Loucy (cell line): ENCODE measurements around the gene SRRM1.

Experiments
- H2AFZ ChIP-seq: fragments of 200-600 bp; sonication (generic); 2 replicates; pipeline ENCODE4 v1.6.0; 2016; ENCODE audit warnings: antibody characterized with exemption, mild to moderate bottlenecking, low read length, moderate library complexity
- H3F3A ChIP-seq: fragments of 200-600 bp; 2 replicates; pipeline ENCODE4 v1.6.0; 2016; ENCODE audit warnings: antibody characterized with exemption, low read depth, mild to moderate bottlenecking
- H3K27me3 ChIP-seq: fragments of 200-600 bp; sonication (generic); 2 replicates; pipeline ENCODE4 v1.6.1; 2014; ENCODE audit warnings: low read length, mild to moderate bottlenecking; ENCODE audit not compliant: insufficient read depth, poor library complexity, severe bottlenecking
- H3K36me3 ChIP-seq: fragments of 200-600 bp; sonication (generic); 2 replicates; pipeline ENCODE4 v1.6.1; 2016; ENCODE audit warnings: low read length; ENCODE audit not compliant: insufficient read depth
- H3K4me1 ChIP-seq: fragments of 200-600 bp; sonication (generic); 2 replicates; pipeline ENCODE4 v1.5.1; 2014; ENCODE audit warnings: low read length, mild to moderate bottlenecking; ENCODE audit not compliant: insufficient read depth, poor library complexity, severe bottlenecking
- H3K4me2 ChIP-seq: fragments of 200-600 bp; sonication (generic); 2 replicates; pipeline ENCODE4 v1.6.0; 2014; ENCODE audit warnings: antibody characterized with exemption, low read length, low read depth, mild to moderate bottlenecking; ENCODE audit not compliant: poor library complexity, severe bottlenecking
- H3K4me3 ChIP-seq: fragments of 200-600 bp; sonication (generic); 2 replicates; pipeline ENCODE4 v1.5.1; 2014; ENCODE audit warnings: low read length, mild to moderate bottlenecking, mixed read lengths; ENCODE audit not compliant: poor library complexity, severe bottlenecking
- H3K79me2 ChIP-seq: fragments of 200-600 bp; sonication (generic); 2 replicates; pipeline ENCODE4 v1.6.1; 2014; ENCODE audit warnings: low read length; ENCODE audit not compliant: insufficient read depth
- H3K9ac ChIP-seq: fragments of 200-600 bp; sonication (generic); 2 replicates; pipeline ENCODE4 v1.6.0; 2014; ENCODE audit warnings: mild to moderate bottlenecking, low read depth, low read length, moderate library complexity; ENCODE audit not compliant: poor library complexity, severe bottlenecking
- H3K9me2 ChIP-seq: fragments of 200-600 bp; sonication (generic); replicated peaks from 2 replicates; pipeline ENCODE4 v1.6.1; 2016; ENCODE audit warnings: low read depth, low read length, mixed read lengths
- H3K9me3 ChIP-seq: fragments of 200-600 bp; sonication (generic); 2 replicates; pipeline ENCODE4 v1.6.1; 2014; ENCODE audit warnings: mild to moderate bottlenecking, antibody characterized with exemption, low read length, low read depth; ENCODE audit not compliant: insufficient read depth
- H4K20me1 ChIP-seq: fragments of 200-600 bp; sonication (generic); 2 replicates; pipeline ENCODE4 v1.6.0; 2014; ENCODE audit warnings: antibody characterized with exemption, low read length, mild to moderate bottlenecking; ENCODE audit not compliant: insufficient read depth, poor library complexity, severe bottlenecking
- EZH2phosphoT487 ChIP-seq: fragments of 200-600 bp; IDR thresholded peaks from 2 replicates; pipeline ENCODE4 v1.6.1; 2018; ENCODE audit warnings: antibody characterized with exemption, mild to moderate bottlenecking, moderate library complexity, borderline replicate concordance
- TF ChIP-seq, protein P1 (sequence below): fragments of 200-600 bp; sonication (generic); conservative IDR thresholded peaks from 2 replicates; pipeline ENCODE4 v1.5.1; 2014; ENCODE audit warnings: mild to moderate bottlenecking, antibody characterized with exemption, low read length

The SRRM1 gene

DNA sequence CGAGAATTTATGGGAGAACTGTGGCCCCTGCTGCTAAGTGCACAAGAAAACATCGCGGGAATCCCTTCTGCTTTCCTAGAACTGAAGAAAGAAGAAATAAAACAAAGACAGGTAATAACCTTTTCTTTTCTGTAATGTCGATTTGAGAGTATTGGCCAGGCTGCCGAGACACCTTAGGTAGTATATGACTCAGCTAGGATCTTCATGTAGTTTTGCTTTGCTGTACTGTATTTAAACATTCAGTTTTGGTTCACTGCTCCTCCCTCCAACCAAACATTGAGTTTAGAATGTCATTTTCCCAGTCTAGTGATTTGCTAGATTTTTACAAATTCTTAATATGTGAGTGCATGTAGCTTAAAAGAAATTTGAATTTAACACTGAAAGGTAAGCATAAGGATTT, 5.8 kb downstream of the SRRM1 start:
- Histone ChIP-seq H4K20me1 (peaks cover 81% of the 10 kb centered on the region), H3K4me3 (no peak overlapping the region), H3K4me1 (peaks cover 34% of the 10 kb centered on the region), H3K9ac (no peak overlapping the region), H3K27me3 (no peaks in the 10 kb centered on the region), H3K4me2 (no peak overlapping the region), H3K9me2 (no peaks in the 10 kb centered on the region), H3K79me2 (peaks cover 89% of the 10 kb centered on the region), H3K36me3 (peaks cover 80% of the 10 kb centered on the region), H3F3A (no peaks in the 10 kb centered on the region), H3K9me3 (no peaks in the 10 kb centered on the region), H2AFZ (no peak overlapping the region)
- TF ChIP-seq, protein P1, sequence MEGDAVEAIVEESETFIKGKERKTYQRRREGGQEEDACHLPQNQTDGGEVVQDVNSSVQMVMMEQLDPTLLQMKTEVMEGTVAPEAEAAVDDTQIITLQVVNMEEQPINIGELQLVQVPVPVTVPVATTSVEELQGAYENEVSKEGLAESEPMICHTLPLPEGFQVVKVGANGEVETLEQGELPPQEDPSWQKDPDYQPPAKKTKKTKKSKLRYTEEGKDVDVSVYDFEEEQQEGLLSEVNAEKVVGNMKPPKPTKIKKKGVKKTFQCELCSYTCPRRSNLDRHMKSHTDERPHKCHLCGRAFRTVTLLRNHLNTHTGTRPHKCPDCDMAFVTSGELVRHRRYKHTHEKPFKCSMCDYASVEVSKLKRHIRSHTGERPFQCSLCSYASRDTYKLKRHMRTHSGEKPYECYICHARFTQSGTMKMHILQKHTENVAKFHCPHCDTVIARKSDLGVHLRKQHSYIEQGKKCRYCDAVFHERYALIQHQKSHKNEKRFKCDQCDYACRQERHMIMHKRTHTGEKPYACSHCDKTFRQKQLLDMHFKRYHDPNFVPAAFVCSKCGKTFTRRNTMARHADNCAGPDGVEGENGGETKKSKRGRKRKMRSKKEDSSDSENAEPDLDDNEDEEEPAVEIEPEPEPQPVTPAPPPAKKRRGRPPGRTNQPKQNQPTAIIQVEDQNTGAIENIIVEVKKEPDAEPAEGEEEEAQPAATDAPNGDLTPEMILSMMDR = no peak
- TF ChIP-seq EZH2phosphoT487 = no peak

DNA sequence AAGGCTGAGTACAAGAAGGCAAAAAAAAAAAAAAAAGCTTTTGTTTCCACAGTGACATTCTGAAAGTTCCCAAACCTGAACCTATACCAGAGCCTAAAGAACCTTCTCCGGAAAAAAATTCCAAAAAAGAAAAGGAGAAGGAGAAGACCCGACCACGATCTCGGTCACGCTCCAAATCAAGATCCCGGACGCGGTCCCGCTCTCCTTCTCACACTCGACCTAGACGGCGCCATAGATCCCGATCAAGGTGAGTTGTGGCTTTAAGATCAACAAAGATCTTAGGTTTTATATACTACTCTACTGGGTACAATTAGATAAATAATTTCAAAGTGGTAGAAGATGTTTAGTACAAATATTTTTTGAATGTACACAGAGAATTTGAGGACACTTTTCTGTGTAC, 9.3 kb downstream of the SRRM1 start:
- peaks cover 87% of the 10 kb centered on the region for H3K79me2 ChIP-seq

DNA sequence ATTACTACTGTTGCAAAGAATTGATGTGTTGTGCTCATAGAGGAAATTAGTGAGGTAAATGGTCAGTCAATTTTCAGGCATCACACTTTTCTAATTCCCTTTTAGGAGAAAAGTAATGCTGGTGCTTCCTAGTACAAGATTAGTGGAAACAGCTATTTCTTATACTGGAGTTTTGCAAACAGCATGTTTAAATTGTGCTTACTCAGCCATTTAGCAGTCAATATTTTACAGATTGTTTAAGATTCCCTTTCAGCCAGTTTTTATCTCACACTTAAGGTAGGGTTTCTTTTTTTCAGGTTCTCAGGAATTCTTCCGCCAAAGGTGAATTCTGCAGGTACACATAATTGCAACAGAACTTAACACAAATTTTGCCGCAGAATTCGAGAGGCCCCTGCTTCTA, 10.9 kb downstream of the SRRM1 start:
- no peaks in the 10 kb centered on the region for H3F3A ChIP-seq
- H3K4me3 ChIP-seq = no peak overlapping the region
- peaks cover 77% of the 10 kb centered on the region for H4K20me1 ChIP-seq
- peaks cover 95% of the 10 kb centered on the region for H3K36me3 ChIP-seq
- H3K4me1 ChIP-seq = peaks cover 14% of the 10 kb centered on the region
- H3K27me3 ChIP-seq = no peaks in the 10 kb centered on the region
- TF ChIP-seq, protein P1 = no peak
- TF ChIP-seq EZH2phosphoT487 = no peak
- H3K79me2 ChIP-seq = peaks cover 85% of the 10 kb centered on the region
- H3K4me2 ChIP-seq = no peak overlapping the region
- no peak overlapping the region for H2AFZ ChIP-seq
- H3K9me3 ChIP-seq = no peaks in the 10 kb centered on the region
- no peaks in the 10 kb centered on the region for H3K9me2 ChIP-seq
- no peak overlapping the region for H3K9ac ChIP-seq

More for the DNA sequence above, 9.3 kb downstream of the SRRM1 start:
- H3K4me1 ChIP-seq = peaks cover 15% of the 10 kb centered on the region
- peaks cover 96% of the 10 kb centered on the region for H3K36me3 ChIP-seq
- no peak for TF ChIP-seq EZH2phosphoT487
- TF ChIP-seq, protein P1 = no peak
- H3K4me3 ChIP-seq = no peak overlapping the region
- H3K27me3 ChIP-seq = no peaks in the 10 kb centered on the region
- H3F3A ChIP-seq = no peaks in the 10 kb centered on the region
- H4K20me1 ChIP-seq = peaks cover 75% of the 10 kb centered on the region
- no peak overlapping the region for H3K4me2 ChIP-seq
- no peaks in the 10 kb centered on the region for H3K9me3 ChIP-seq
- no peak overlapping the region for H2AFZ ChIP-seq
- no peaks in the 10 kb centered on the region for H3K9me2 ChIP-seq
- no peak overlapping the region for H3K9ac ChIP-seq
